Activated naive CD8-positive, alpha-beta T cell treated with anti-CD3 and anti-CD28 coated beads, Interleukin-2, amount 50 U/mL, for 16 hours (primary cell): ENCODE measurements around the gene SSR4.

Experiments used
- DNase-seq: peaks from one replicate; pipeline ENCODE4 v3.0.0-alpha.2; 2020; ENCODE audit warnings: low read depth, low spot score

The SSR4 gene

GRCh38 chrX:153780678-153781427, 13.6 kb upstream of the SSR4 start, which contains the start of gene SRPK3:
Gene SRPK3, plus strand, starts transcription at chrX:153781041. Its CDS starts 46 bp downstream, at chrX:153781087.
- DNase-seq: no peak

- no peak for DNase-seq
Measured at GRCh38 chrX:153781428-153782047, 12.9 kb upstream of the SSR4 start.

GRCh38 chrX:153782313-153782712, 12.2 kb upstream of the SSR4 start:
- no peak for DNase-seq

GRCh38 chrX:153782871-153783270, 11.6 kb upstream of the SSR4 start:
- DNase-seq: no peak

GRCh38 chrX:153783378-153784013, 11.0 kb upstream of the SSR4 start:
- no peak for DNase-seq

- no peak for DNase-seq
Measured at GRCh38 chrX:153784325-153784967, 10.0 kb upstream of the SSR4 start.

- no peak for DNase-seq
Measured at GRCh38 chrX:153786669-153787068, 7.8 kb upstream of the SSR4 start.

- DNase-seq: no peak
Measured at GRCh38 chrX:153789654-153790053, 4.8 kb upstream of the SSR4 start.

- no peak for DNase-seq
Measured at GRCh38 chrX:153791104-153791852, 3.2 kb upstream of the SSR4 start.

GRCh38 chrX:153792368-153792767, 2.1 kb upstream of the SSR4 start:
- no peak for DNase-seq

- no peak for DNase-seq
Measured at GRCh38 chrX:153793291-153793690, 1.2 kb upstream of the SSR4 start.

GRCh38 chrX:153794897-153795816, 689 bp downstream of the SSR4 start:
- DNase-seq: no peak

GRCh38 chrX:153797415-153798015, 3.0 kb downstream of the SSR4 start:
- DNase-seq: no peak

- no peak for DNase-seq
Measured at GRCh38 chrX:153799326-153799725, 4.9 kb downstream of the SSR4 start.

GRCh38 chrX:153800177-153800722, 5.8 kb downstream of the SSR4 start:
- no peak for DNase-seq

- no peak for DNase-seq
Measured at GRCh38 chrX:153800746-153801145, 6.3 kb downstream of the SSR4 start.

- no peak for DNase-seq
Measured at GRCh38 chrX:153801669-153802068, 7.2 kb downstream of the SSR4 start.

GRCh38 chrX:153802513-153803045, 8.1 kb downstream of the SSR4 start:
- no peak for DNase-seq
